ENCODE data around the gene SEC61B.

DNA sequence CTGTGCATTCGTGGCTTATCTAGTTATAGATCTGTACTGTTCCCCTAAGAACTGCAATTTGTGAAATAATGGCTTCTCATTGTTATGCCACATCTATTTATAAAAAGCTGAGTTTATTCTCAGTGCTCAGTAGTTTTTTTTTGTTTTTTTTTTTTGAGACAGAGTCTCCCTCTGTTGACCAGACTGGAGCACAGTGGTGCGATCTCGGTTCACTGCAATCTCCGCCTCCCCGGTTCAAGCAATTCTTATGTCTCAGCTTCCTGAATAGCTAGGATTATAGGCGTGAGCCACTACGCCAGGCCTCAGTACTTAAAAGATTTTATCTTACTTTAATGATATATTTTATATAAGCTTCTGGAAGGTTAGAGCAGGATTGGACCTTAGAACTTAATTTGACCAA lies 19.0 kb downstream of the SEC61B start:
- TF ChIP-seq, protein P1, sequence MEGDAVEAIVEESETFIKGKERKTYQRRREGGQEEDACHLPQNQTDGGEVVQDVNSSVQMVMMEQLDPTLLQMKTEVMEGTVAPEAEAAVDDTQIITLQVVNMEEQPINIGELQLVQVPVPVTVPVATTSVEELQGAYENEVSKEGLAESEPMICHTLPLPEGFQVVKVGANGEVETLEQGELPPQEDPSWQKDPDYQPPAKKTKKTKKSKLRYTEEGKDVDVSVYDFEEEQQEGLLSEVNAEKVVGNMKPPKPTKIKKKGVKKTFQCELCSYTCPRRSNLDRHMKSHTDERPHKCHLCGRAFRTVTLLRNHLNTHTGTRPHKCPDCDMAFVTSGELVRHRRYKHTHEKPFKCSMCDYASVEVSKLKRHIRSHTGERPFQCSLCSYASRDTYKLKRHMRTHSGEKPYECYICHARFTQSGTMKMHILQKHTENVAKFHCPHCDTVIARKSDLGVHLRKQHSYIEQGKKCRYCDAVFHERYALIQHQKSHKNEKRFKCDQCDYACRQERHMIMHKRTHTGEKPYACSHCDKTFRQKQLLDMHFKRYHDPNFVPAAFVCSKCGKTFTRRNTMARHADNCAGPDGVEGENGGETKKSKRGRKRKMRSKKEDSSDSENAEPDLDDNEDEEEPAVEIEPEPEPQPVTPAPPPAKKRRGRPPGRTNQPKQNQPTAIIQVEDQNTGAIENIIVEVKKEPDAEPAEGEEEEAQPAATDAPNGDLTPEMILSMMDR (tag by site-specific recombination; IDR thresholded peaks at IDR 0.05), result no peak
- no peak for TF ChIP-seq ZNF112 (tag by site-specific recombination; IDR thresholded peaks at IDR 0.05)
- TF ChIP-seq ZNF660 (tag by site-specific recombination; IDR thresholded peaks at IDR 0.05), result no peak
- TF ChIP-seq ZBTB21 (tag by site-specific recombination; IDR thresholded peaks at IDR 0.05), result no peak
- TF ChIP-seq YY1 (tag by site-specific recombination; IDR thresholded peaks at IDR 0.05), result no peak
